ENCODE measurements around the gene CRACR2B.

Gene CRACR2B

GRCh38 chr11:826836-827145, 928 bp upstream of the CRACR2B start:
- Histone ChIP-seq H3K27me3 (ENCODE audit: insufficient read depth, low read depth, severe bottlenecking) (no peaks in the 10 kb centered on the region), H3K36me3 (peaks cover 29% of the 10 kb centered on the region), H3K4me3 (ENCODE audit: low read depth, low read length) (peak overlapping the region; percentile 61), H3K27ac (peak overlapping the region; percentile 97), H3K9me3 (ENCODE audit: severe bottlenecking) (no peaks in the 10 kb centered on the region)
- DNase-seq, result no peak
- no peak for TF ChIP-seq CTCF (IDR thresholded peaks at IDR 0.05; ENCODE audit: low read depth, low read length)

- Histone ChIP-seq H3K9me3 (ENCODE audit: severe bottlenecking) (no peaks in the 10 kb centered on the region), H3K27me3 (ENCODE audit: insufficient read depth, low read depth, severe bottlenecking) (no peaks in the 10 kb centered on the region), H3K27ac (peak overlapping the region; percentile 97), H3K36me3 (peaks cover 23% of the 10 kb centered on the region), H3K4me3 (ENCODE audit: low read depth, low read length) (peak overlapping the region; percentile 61)
- TF ChIP-seq CTCF (IDR thresholded peaks at IDR 0.05; ENCODE audit: low read depth, low read length), result 0 out of 2 replicates have a peak, but pooled peaks have one; percentile 11
- DNase-seq, result peak; percentile 94
Measured at GRCh38 chr11:827146-827896, 398 bp upstream of the CRACR2B start.

- no peaks in the 10 kb centered on the region for H3K9me3 ChIP-seq (ENCODE audit: severe bottlenecking)
- peak overlapping the region; percentile 61 for H3K4me3 ChIP-seq (ENCODE audit: low read depth, low read length)
- H3K27ac ChIP-seq, result peak overlapping the region; percentile 97
- no peaks in the 10 kb centered on the region for H3K27me3 ChIP-seq (ENCODE audit: insufficient read depth, low read depth, severe bottlenecking)
- peak; percentile 74 for DNase-seq
- TF ChIP-seq CTCF (IDR thresholded peaks at IDR 0.05; ENCODE audit: low read depth, low read length), result no peak
- H3K36me3 ChIP-seq, result peaks cover 20% of the 10 kb centered on the region
Measured at GRCh38 chr11:828506-829175, 922 bp downstream of the CRACR2B start.

- H3K4me3 ChIP-seq (ENCODE audit: low read depth, low read length), result no peak overlapping the region
- peak overlapping the region; percentile 97 for H3K27ac ChIP-seq
- no peak for TF ChIP-seq CTCF (IDR thresholded peaks at IDR 0.05; ENCODE audit: low read depth, low read length)
- peaks cover 19% of the 10 kb centered on the region for H3K36me3 ChIP-seq
- no peaks in the 10 kb centered on the region for H3K27me3 ChIP-seq (ENCODE audit: insufficient read depth, low read depth, severe bottlenecking)
- H3K9me3 ChIP-seq (ENCODE audit: severe bottlenecking), result no peaks in the 10 kb centered on the region
- no peak for DNase-seq
Measured at GRCh38 chr11:829176-829846, 1.6 kb downstream of the CRACR2B start.

- Histone ChIP-seq H3K9me3 (ENCODE audit: severe bottlenecking) (no peaks in the 10 kb centered on the region), H3K27ac (peak overlapping the region; percentile 97), H3K36me3 (peaks cover 19% of the 10 kb centered on the region), H3K4me3 (ENCODE audit: low read depth, low read length) (peak overlapping the region; percentile 19), H3K27me3 (ENCODE audit: insufficient read depth, low read depth, severe bottlenecking) (no peaks in the 10 kb centered on the region)
- TF ChIP-seq CTCF (IDR thresholded peaks at IDR 0.05; ENCODE audit: low read depth, low read length), result no peak
- no peak for DNase-seq
Measured at GRCh38 chr11:829847-830294, 2.2 kb downstream of the CRACR2B start.

All from WERI-Rb-1 (cell line).